Measurements from ENCODE around the gene DLG1.

The DLG1 gene

DNA sequence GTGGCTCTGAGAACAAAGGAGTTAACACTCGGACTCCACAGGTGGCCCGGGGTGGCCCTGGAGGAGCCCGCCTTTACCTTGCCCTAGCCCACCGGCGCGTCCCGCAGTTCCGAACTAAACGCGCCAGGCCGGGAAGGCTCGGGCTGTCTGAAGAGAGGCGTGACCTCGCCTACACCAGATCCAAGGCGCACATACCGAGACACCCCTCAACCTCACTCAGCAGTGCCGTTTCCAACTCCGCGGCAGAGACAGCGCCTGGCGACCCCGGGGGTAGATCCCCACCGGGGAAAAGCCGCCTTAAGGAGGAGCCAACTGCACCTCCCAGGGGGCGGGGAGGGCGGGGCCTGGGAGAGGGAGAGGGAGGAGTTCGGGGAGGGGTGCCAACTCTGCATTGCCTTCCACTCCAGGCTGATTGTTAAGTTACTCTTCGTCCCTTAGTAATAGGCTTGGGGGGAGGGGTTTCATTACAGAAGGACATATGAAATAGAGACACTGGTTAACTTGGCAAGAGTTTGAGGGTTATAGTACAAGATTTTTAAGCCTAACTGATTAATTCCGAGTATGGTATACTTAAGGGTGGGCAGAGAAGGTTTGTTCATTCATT, at the start of gene DLG1:
DLG1 (minus strand) TSS at position 272 of the 604 bp plus-strand sequence. CDS start 1,408 bp downstream, outside the sequence.
- peak within 1 kb of the TSS; percentile 83 for H3K4me3 ChIP-seq (ENCODE audit: low read depth, low read length)
- in situ Hi-C loops (cut with HindIII; ENCODE audit: low sequenced_read_pairs): no loop called here
- peak; percentile 98 for DNase-seq (ENCODE audit: low read depth, low spot score)
- TF ChIP-seq, protein P1, sequence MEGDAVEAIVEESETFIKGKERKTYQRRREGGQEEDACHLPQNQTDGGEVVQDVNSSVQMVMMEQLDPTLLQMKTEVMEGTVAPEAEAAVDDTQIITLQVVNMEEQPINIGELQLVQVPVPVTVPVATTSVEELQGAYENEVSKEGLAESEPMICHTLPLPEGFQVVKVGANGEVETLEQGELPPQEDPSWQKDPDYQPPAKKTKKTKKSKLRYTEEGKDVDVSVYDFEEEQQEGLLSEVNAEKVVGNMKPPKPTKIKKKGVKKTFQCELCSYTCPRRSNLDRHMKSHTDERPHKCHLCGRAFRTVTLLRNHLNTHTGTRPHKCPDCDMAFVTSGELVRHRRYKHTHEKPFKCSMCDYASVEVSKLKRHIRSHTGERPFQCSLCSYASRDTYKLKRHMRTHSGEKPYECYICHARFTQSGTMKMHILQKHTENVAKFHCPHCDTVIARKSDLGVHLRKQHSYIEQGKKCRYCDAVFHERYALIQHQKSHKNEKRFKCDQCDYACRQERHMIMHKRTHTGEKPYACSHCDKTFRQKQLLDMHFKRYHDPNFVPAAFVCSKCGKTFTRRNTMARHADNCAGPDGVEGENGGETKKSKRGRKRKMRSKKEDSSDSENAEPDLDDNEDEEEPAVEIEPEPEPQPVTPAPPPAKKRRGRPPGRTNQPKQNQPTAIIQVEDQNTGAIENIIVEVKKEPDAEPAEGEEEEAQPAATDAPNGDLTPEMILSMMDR (IDR thresholded peaks at IDR 0.05; ENCODE audit: low read depth, low read length): no peak

DNA sequence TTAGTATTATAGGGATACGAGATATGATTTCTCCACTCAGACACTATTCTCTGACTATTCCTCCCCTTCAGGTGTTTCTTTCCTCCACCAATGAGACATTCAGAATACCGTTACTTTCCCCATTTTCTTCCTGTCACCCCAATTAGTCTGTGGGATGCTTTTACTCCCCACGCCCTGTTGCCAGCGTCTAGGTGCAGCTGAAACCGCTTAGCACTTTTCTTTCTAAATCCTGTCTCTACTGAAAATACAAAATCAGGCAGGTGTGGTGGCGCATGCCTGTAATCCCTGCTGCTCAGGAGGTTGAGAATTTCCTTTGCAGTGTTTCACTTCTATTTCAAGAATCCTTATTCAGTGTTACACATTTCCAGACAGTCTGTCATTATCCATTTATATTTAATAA, 49.6 kb upstream of the DLG1 start:
- no peak for DNase-seq (ENCODE audit: low read depth, low spot score)
- TF ChIP-seq, protein P1 (IDR thresholded peaks at IDR 0.05; ENCODE audit: low read depth, low read length): no peak
- in situ Hi-C loops (cut with HindIII; ENCODE audit: low sequenced_read_pairs): no loop called here
- no peak overlapping the region for H3K4me3 ChIP-seq (ENCODE audit: low read depth, low read length)

DNA sequence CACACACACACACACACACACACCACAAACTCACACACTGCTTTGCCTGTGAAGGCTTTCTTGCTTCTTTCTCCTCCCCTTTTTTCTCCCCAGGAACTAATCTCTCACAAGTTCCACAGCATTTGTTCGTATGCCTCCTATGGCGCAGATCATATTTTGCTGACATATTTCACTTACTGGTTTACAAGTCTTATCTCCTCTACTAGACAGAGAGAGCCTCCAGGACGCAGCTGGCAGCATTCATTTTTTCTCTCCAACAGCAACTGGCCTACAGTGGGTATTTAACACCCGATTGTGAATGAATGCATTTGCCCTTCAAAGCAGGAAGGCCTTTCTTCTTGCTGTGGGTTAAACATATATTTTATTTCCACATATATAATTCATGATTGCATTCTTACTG, 47.0 kb upstream of the DLG1 start:
- no peak for DNase-seq (ENCODE audit: low read depth, low spot score)
- no peak overlapping the region for H3K4me3 ChIP-seq (ENCODE audit: low read depth, low read length)
- in situ Hi-C loops (cut with HindIII; ENCODE audit: low sequenced_read_pairs): no loop called here
- TF ChIP-seq, protein P1 (IDR thresholded peaks at IDR 0.05; ENCODE audit: low read depth, low read length): no peak

DNA sequence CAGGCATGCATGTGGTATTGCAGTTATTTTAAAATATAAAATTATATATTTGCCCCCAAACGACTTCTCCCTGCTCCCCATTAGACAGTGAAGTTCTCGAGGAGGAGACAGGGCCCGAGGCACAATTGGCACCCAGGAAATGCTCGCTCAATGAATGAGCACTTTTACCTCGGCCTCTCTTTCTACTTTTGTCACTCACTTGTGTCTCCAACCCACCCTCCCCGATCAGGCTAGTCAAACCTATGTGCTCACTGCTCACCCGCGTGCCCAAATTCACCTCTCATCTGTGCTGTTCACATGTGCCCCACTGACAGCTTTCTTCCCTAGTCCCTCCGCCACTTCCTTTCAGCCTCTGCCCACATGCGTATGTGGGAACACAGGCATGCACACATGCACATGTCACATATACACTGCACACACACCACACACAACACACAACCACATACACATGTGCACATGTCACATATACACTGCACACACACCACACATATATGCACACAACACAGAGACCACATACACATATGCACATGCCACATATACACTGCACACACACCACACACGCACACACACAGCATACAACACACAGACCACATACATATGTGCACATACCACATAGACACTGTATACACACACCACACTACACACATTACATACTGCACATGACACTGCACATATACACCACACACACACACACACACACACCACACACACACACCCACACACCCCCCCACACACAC, 46.3 kb upstream of the DLG1 start:
- H3K4me3 ChIP-seq (ENCODE audit: low read depth, low read length): no peak overlapping the region
- TF ChIP-seq, protein P1 (IDR thresholded peaks at IDR 0.05; ENCODE audit: low read depth, low read length): no peak
- in situ Hi-C loops (cut with HindIII; ENCODE audit: low sequenced_read_pairs): no loop called here
- no peak for DNase-seq (ENCODE audit: low read depth, low spot score)

DNA sequence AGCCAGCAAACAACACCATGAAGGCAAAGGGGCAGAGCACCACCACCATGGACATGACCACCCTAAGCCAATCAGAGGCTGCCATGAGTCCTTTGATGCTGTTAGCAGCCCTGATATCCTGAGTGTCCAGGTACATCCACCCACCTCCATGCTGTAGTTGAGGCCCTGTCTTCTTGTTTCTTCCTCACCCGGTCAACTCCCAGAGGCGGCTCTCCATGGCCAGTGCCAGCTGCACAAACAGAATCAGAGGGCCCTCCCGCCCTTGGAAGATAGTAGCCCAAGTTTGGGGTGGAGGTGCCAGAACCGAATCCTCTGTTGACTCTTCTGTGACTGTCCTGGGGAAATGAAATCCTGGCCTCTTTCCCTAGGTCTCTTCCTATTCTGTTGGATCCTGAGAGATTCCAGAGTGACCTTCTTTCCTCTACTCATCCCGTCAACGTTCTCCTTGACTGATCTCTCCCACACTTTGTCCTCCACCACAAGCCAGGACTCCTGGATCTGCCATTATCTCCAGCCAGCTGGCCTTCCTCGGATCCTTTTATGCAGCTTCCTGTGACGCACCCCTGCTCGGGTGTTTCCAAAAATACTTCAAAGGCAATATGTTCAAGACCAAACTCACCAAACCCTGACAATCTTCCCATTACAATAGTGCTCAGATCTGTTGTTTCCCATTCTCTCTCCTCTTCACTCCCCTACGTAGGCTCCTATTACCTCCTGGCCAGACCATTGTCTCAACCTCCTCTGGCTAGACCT, 45.4 kb upstream of the DLG1 start:
- in situ Hi-C loops (cut with HindIII; ENCODE audit: low sequenced_read_pairs): no loop called here
- no peak for DNase-seq (ENCODE audit: low read depth, low spot score)
- H3K4me3 ChIP-seq (ENCODE audit: low read depth, low read length): no peak overlapping the region
- TF ChIP-seq, protein P1 (IDR thresholded peaks at IDR 0.05; ENCODE audit: low read depth, low read length): no peak

DNA sequence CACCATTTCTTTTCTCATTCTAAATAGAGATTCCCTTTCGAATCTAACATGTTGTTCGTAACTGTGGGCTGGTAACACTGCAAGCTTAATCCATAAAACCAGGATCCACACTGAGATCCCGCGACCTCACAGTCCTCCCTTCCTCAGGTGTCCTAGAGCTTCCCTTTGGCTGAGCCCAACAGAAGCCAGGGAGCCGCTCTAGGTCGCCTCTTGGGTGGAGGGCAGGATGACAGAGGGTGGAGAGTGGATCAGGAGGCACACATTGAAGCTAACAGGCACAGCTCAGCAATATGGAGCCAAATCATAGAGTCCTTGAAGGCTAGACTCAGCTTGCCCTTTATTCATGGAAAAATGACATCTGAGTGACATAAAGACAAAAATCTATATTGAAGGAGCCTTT, 44.7 kb upstream of the DLG1 start:
- no peak overlapping the region for H3K4me3 ChIP-seq (ENCODE audit: low read depth, low read length)
- TF ChIP-seq, protein P1 (IDR thresholded peaks at IDR 0.05; ENCODE audit: low read depth, low read length): no peak
- DNase-seq (ENCODE audit: low read depth, low spot score): no peak
- in situ Hi-C loops (cut with HindIII; ENCODE audit: low sequenced_read_pairs): no loop called here
